IPS-20b (cell line): ENCODE results near the gene COL6A2.
"Not testable (repeated sequence)": the region's sequence is repeated elsewhere in the genome, so short reads cannot be mapped to it uniquely, and the experiment has no call there.

ENCODE experiments used
- H3K27ac ChIP-seq: one replicate; pipeline ENCODE4 v1.5.1; 2013; ENCODE audit warnings: low read length
- H3K27me3 ChIP-seq: 2 replicates; pipeline ENCODE4 v1.6.1; 2013; ENCODE audit warnings: mild to moderate bottlenecking, low read length, inconsistent platforms; ENCODE audit not compliant: insufficient read depth
- H3K36me3 ChIP-seq: 2 replicates; pipeline ENCODE4 v1.6.1; 2013; ENCODE audit warnings: low read depth, mild to moderate bottlenecking, inconsistent platforms, low read length, moderate library complexity; ENCODE audit not compliant: insufficient read depth
- H3K4me1 ChIP-seq: 2 replicates; pipeline ENCODE4 v1.6.1; 2013; ENCODE audit warnings: mild to moderate bottlenecking, control low read depth, inconsistent platforms, low read length, moderate library complexity; ENCODE audit not compliant: insufficient read depth
- H3K4me3 ChIP-seq: 2 replicates; pipeline ENCODE4 v1.5.1; 2013; ENCODE audit warnings: mild to moderate bottlenecking, low read length, inconsistent platforms
- H3K9ac ChIP-seq: 2 replicates; pipeline ENCODE4 v1.6.1; 2013; ENCODE audit warnings: low read depth, mild to moderate bottlenecking, inconsistent platforms, low read length, moderate library complexity
- H3K9me3 ChIP-seq: 2 replicates; pipeline ENCODE4 v1.6.1; 2013; ENCODE audit warnings: mild to moderate bottlenecking, low read depth, low read length, inconsistent platforms; ENCODE audit not compliant: insufficient read depth

The COL6A2 gene

DNA sequence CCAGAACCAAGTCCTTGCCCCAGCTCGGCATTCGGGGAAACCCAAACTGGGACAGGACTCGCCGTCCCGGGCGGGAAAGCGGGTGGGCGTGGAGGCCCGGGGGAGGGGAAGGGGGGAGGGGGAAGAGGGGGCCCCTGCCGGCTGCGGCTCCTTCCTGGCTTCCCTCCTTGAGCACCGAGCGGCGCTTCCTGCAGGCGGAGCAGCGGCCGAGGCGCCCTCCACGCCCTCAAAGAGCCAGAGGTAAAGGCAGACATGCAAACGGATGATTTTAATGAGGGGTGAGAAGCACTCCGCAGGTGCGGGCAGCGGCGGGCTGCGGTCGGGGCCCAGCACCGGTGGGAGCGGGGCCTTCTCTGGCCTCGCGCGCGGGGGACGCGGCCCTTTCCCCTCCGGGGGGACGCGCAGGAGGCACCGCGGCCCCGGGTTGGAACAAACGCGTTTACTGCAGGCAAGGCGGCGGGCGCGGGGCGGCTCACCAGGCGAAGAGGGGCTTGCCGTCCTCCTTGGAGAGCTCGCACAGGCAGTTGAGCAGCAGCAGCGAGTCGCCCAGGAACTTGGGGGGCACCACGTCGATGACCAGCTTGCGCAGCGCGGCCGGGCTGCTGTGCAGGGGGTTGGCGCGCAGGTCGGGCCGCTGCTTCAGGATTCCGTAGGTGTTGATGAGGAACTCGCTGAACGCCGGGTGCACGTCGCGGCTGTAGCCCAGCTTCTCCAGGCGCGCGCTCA, 63.2 kb downstream of the COL6A2 start:
- Histone ChIP-seq H3K36me3 (0 out of 2 replicates have a peak, but pooled peaks cover 6% of the 10 kb centered on the region), H3K4me3 (no peak overlapping the region), H3K9me3 (no peaks in the 10 kb centered on the region), H3K4me1 (no peaks in the 10 kb centered on the region), H3K27ac (no peak overlapping the region), H3K9ac (no peak overlapping the region), H3K27me3 (no peaks in the 10 kb centered on the region)

DNA sequence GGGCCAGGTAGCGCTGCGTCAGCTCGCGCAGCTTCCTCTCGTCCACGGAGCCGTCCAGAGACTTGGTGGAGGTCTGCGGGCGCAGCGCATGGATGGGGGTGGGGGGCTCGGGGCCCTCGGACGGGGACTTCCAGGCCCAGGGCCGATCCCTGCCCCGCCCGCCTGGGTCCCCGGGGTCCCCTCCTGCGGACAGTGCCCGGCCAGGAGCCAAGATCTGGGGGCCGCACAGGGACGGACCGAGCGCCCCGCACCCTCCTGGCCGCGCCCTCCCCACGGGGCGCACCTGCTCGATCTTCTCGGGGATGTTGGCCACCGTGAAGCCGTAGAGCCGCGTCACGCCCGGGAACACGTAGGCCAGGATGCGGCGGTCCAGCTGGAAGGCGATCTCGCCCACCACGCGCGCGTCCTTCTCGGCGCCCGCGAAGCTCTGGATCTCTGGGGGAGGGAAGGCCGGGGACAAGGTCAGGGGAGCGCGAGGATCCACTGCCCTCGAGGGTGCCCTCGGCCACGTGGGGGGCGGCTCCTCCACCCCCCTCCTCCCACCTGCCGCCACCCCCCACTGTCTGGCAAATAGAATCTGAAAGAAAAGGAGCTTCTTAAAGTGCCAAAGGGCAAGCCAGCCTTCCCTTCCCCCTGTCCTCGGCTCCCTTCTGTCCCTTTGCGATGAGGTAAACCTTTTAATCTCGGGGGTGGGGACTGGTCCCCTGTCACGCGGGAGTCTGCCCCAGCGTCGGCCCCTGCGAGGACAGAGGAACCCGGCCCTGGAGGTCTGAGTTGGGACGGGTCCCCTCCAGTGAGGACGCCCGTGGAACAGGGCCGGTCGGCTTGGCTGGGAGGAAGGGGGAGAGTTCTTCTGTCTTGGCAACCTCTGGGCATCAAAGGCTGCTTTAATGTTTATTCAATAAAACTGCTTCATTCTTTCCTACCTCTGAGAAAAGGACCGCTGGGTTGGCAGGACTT, 64.0 kb downstream of the COL6A2 start:
- no peaks in the 10 kb centered on the region for H3K9me3 ChIP-seq
- H3K4me1 ChIP-seq: no peaks in the 10 kb centered on the region
- H3K27ac ChIP-seq: no peak overlapping the region
- H3K27me3 ChIP-seq: no peaks in the 10 kb centered on the region
- no peak overlapping the region for H3K4me3 ChIP-seq
- 0 out of 2 replicates have a peak, but pooled peaks cover 3% of the 10 kb centered on the region for H3K36me3 ChIP-seq
- H3K9ac ChIP-seq: no peak overlapping the region

- Histone ChIP-seq H3K9ac (no peak overlapping the region), H3K4me1 (no peaks in the 10 kb centered on the region), H3K27ac (no peak overlapping the region), H3K27me3 (no peaks in the 10 kb centered on the region), H3K36me3 (0 out of 2 replicates have a peak, but pooled peaks cover 3% of the 10 kb centered on the region), H3K9me3 (no peaks in the 10 kb centered on the region), H3K4me3 (no peak overlapping the region)
Observed at GRCh38 chr21:46163380-46163779, 65.5 kb downstream of the COL6A2 start.

- no peaks in the 10 kb centered on the region for H3K4me1 ChIP-seq
- H3K9ac ChIP-seq: no peak overlapping the region
- no peaks in the 10 kb centered on the region for H3K27me3 ChIP-seq
- no peaks in the 10 kb centered on the region for H3K9me3 ChIP-seq
- no peak overlapping the region for H3K27ac ChIP-seq
- 0 out of 2 replicates have a peak, but pooled peaks cover 3% of the 10 kb centered on the region for H3K36me3 ChIP-seq
- no peak overlapping the region for H3K4me3 ChIP-seq
Observed at GRCh38 chr21:46165098-46165497, 67.2 kb downstream of the COL6A2 start.

DNA sequence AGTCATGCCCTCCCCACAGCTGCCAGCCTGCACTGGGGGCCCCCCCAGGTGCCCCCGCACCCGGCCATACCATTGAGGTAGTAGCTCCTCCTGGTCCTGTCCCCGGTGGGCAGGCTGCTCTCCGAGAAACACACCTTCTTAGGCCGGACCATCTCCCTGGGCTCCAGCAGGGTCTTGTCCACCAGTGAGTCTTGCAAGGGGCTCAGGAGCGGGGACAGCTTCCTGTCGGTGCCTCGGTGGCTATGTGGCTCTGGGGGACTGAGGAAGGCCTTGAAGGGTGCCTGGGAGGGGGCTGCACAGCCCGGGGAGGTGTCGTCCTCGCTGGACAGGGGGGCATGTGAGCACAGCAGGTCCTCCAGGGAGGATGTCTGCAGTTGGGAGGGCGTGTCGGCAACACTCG, 70.3 kb downstream of the COL6A2 start:
- Histone ChIP-seq H3K9me3 (no peaks in the 10 kb centered on the region), H3K4me1 (no peaks in the 10 kb centered on the region), H3K27me3 (no peaks in the 10 kb centered on the region), H3K9ac (no peak overlapping the region), H3K27ac (no peak overlapping the region), H3K36me3 (0 out of 2 replicates have a peak, but pooled peaks cover 3% of the 10 kb centered on the region), H3K4me3 (no peak overlapping the region)

- Histone ChIP-seq H3K27me3 (no peaks in the 10 kb centered on the region), H3K9ac (no peak overlapping the region)
Observed at GRCh38 chr21:46168659-46169386, 70.9 kb downstream of the COL6A2 start.

DNA sequence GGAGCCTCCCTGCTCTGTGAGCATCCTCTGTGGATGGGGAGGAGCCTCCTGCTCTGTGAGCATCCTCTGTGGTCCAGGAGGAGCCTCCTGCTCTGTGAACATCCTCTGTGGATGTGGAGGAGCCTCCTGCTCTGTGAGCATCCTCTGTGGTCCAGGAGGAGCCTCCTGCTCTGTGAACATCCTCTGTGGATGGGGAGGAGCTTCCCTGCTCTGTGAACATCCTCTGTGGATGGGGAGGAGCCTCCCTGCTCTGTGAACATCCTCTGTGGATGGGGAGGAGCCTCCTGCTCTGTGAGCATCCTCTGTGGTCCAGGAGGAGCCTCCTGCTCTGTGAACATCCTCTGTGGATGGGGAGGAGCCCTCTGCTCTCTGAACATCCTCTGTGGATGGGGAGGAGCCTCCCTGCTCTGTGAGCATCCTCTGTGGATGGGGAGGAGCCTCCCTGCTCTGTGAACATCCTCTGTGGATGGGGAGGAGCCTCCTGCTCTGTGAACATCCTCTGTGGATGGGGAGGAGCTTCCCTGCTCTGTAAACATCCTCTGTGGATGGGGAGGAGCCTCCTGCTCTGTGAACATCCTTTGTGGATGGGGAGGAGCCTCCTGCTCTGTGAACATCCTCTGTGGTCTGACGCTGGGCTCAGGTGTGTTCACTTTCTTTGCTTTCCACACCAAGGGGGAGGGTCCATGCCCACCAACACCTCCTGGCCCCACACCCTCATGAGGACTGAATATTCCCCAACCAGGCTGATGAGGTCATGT, 72.7 kb downstream of the COL6A2 start:
- not testable (repeated sequence) for H3K9me3 ChIP-seq, H3K36me3 ChIP-seq, H3K27ac ChIP-seq, H3K4me3 ChIP-seq, H3K9ac ChIP-seq, H3K4me1 ChIP-seq, H3K27me3 ChIP-seq

More at GRCh38 chr21:46168659-46169386, 70.9 kb downstream of the COL6A2 start:
- no peak overlapping the region for H3K27ac ChIP-seq
- no peaks in the 10 kb centered on the region for H3K4me1 ChIP-seq
- no peaks in the 10 kb centered on the region for H3K9me3 ChIP-seq
- H3K36me3 ChIP-seq: 0 out of 2 replicates have a peak, but pooled peaks cover 3% of the 10 kb centered on the region
- no peak overlapping the region for H3K4me3 ChIP-seq

- H3K36me3 ChIP-seq: no peaks in the 10 kb centered on the region
- H3K4me3 ChIP-seq: no peak overlapping the region
- no peak overlapping the region for H3K27ac ChIP-seq
- no peaks in the 10 kb centered on the region for H3K9me3 ChIP-seq
- no peak overlapping the region for H3K9ac ChIP-seq
- no peaks in the 10 kb centered on the region for H3K4me1 ChIP-seq
- H3K27me3 ChIP-seq: no peaks in the 10 kb centered on the region
Observed at GRCh38 chr21:46171585-46171984, 73.7 kb downstream of the COL6A2 start.

GRCh38 chr21:46171996-46172862, 74.3 kb downstream of the COL6A2 start:
- H3K4me1 ChIP-seq: no peaks in the 10 kb centered on the region
- no peak overlapping the region for H3K9ac ChIP-seq
- no peak overlapping the region for H3K27ac ChIP-seq
- no peaks in the 10 kb centered on the region for H3K36me3 ChIP-seq
- no peak overlapping the region for H3K4me3 ChIP-seq
- no peaks in the 10 kb centered on the region for H3K9me3 ChIP-seq
- no peaks in the 10 kb centered on the region for H3K27me3 ChIP-seq

GRCh38 chr21:46172863-46173528, 75.1 kb downstream of the COL6A2 start:
- no peak overlapping the region for H3K9ac ChIP-seq
- no peaks in the 10 kb centered on the region for H3K27me3 ChIP-seq
- H3K36me3 ChIP-seq: no peaks in the 10 kb centered on the region
- H3K9me3 ChIP-seq: no peaks in the 10 kb centered on the region
- no peaks in the 10 kb centered on the region for H3K4me1 ChIP-seq
- no peak overlapping the region for H3K27ac ChIP-seq
- H3K4me3 ChIP-seq: no peak overlapping the region
